Activated naive CD8-positive, alpha-beta T cell treated with anti-CD3 and anti-CD28 coated beads, Interleukin-2, amount 50 U/mL, for 24 hours (primary cell): ENCODE results near the gene HMSD.
A peak's percentile ranks its signal among the peaks of the same experiment; 100 is the strongest.
"Not testable (repeated sequence)": the region's sequence is repeated elsewhere in the genome, so short reads cannot be mapped to it uniquely, and the experiment has no call there.

ENCODE experiments used
- ATAC-seq: fragments of 150-1000 bp; cut with Tn5 transposase; one replicate; pipeline ENCODE4 v1.10.0; 2021
- DNase-seq: peaks from one replicate; pipeline ENCODE4 v3.0.0; 2021
- H3K27ac Mint-ChIP-seq: one replicate; pipeline ENCODE4 v1.8.0; 2021; ENCODE audit warnings: mild to moderate bottlenecking, mixed read lengths
- H3K27me3 Mint-ChIP-seq: one replicate; pipeline ENCODE4 v1.8.0; 2021; ENCODE audit warnings: mixed read lengths
- H3K36me3 Mint-ChIP-seq: one replicate; pipeline ENCODE4 v1.8.0; 2021; ENCODE audit warnings: low read depth, mixed read lengths
- H3K4me1 Mint-ChIP-seq: one replicate; pipeline ENCODE4 v1.8.0; 2021; ENCODE audit warnings: mixed read lengths
- H3K4me3 Mint-ChIP-seq: one replicate; pipeline ENCODE4 v1.8.0; 2021; ENCODE audit warnings: mild to moderate bottlenecking, moderate library complexity, mixed read lengths
- H3K9me3 Mint-ChIP-seq: one replicate; pipeline ENCODE4 v1.8.0; 2021; ENCODE audit warnings: mixed read lengths

The HMSD gene

DNA sequence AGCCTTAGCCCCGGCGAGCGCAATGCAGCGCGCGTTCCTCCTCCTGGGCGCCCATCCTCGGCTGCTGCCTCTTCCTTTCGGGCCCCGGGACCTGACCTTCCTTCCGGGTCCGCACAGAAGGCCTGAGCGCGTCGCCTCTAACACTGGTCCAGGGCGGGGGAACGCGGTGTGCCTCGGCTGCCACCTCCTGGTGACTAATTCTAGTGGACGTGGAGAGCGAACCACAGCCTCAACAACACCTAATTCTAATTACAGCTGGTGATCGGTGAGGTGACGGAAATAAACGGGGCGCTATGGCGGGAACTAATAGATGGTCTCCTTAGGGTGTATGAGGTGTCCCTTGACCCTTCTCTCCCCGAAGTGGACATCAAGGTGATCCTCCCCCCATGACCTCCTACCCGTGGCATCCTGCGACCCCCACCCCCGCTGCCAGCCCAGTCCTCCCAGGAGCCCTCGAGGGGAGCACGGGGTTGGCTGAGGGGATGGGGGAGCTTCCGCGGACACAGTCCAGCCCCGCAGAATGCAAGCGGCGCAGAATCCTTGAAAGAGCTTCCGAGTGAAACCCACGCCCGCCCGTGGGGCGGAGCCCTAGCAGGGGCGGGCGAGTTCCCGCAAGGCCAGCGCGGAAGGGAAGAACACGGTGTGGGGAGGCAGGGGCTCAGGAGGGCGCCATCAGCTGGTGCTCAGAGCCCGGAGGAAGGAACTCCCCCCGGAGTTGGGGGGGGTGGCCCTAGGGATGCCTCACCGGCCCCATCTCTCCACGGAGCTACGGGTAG lies 12.8 kb upstream of the HMSD start:
- H3K27me3 Mint-ChIP-seq: peaks cover 20% of the 10 kb centered on the region

DNA sequence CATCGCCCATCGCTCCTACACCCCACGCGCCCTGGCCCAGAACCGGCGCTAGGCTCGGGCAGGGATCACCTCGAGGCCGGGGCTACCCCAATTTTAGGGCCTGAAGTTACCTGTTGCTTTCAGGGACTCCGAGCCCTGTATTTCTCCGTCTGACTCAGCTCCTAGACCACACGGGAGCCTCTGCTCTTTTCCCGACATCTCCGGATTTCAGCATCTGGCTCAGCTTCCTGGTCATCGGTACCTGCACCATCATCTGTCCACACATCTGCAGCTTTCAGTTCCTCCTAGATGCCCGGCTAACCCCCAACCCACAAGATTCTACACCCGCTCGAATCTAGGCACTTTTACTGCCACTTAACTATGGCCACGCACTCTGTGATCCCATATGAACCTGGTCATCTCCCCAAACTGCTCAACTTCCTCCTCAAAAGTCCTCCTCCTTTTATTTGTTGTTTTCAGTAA lies 12.1 kb upstream of the HMSD start:
- Mint-ChIP-seq H3K4me3 (no peak overlapping the region), H3K4me1 (no peaks in the 10 kb centered on the region), H3K27me3 (peaks cover 24% of the 10 kb centered on the region), H3K36me3 (no peaks in the 10 kb centered on the region), H3K27ac (no peak overlapping the region), H3K9me3 (no peaks in the 10 kb centered on the region)
- ATAC-seq (no peak), DNase-seq (no peak)

More for the DNA sequence above, 12.8 kb upstream of the HMSD start:
- Mint-ChIP-seq H3K27ac (no peak overlapping the region), H3K36me3 (no peaks in the 10 kb centered on the region), H3K9me3 (no peaks in the 10 kb centered on the region), H3K4me3 (peak overlapping the region; percentile 67), H3K4me1 (no peaks in the 10 kb centered on the region)
- ATAC-seq (peak; percentile 97), DNase-seq (peak; percentile 74)

DNA sequence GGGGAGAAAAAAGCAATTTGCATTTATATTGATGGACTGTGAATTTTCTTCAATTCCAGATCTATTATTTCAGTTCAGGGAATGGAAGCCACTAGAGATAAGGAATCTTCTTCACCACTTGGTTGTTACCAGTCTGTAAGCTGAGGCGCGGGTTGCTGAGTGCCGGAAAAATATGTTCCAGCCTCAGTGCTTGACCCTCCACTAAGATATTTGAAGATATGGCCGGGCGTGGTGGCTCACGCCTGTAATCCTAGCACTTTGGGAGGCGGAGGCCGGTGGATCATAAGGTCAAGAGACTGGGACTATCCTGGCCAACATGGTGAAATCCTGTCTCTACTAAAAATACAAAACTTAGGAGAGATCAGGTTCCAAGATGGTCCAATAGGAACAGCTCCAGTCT lies 9.1 kb upstream of the HMSD start:
- Mint-ChIP-seq H3K27ac (no peak overlapping the region), H3K27me3 (peaks cover 39% of the 10 kb centered on the region), H3K4me1 (no peaks in the 10 kb centered on the region), H3K36me3 (no peaks in the 10 kb centered on the region), H3K4me3 (no peak overlapping the region), H3K9me3 (no peaks in the 10 kb centered on the region)
- no peak for ATAC-seq
- DNase-seq: no peak

DNA sequence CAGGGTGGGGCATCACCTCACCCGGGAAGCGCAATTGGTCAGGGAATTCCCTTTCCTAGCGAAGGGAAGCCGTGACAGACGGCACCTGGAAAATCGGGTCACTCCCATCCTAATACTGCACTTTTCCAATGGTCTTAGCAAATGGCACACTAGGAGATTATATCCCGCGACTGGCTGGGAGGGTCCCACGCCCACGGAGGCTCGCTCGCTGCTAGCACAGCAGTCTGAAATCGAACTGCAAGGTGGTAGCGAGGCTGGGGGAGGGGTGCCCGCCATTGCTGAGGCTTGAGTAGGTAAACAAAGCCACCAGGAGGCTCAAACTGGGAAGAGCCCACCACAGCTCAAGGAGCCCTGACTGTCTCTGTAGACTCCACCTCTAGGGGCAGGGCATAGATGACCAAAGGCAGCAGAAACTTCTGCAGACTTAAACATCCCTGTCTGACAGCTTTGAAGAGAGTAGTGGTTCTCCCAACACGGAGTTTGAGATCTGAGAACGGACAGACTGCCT lies 8.5 kb upstream of the HMSD start:
- H3K9me3 Mint-ChIP-seq, H3K4me1 Mint-ChIP-seq, H3K27ac Mint-ChIP-seq, ATAC-seq, DNase-seq, H3K4me3 Mint-ChIP-seq, H3K36me3 Mint-ChIP-seq: not testable (repeated sequence)
- H3K27me3 Mint-ChIP-seq: peaks cover 41% of the 10 kb centered on the region

DNA sequence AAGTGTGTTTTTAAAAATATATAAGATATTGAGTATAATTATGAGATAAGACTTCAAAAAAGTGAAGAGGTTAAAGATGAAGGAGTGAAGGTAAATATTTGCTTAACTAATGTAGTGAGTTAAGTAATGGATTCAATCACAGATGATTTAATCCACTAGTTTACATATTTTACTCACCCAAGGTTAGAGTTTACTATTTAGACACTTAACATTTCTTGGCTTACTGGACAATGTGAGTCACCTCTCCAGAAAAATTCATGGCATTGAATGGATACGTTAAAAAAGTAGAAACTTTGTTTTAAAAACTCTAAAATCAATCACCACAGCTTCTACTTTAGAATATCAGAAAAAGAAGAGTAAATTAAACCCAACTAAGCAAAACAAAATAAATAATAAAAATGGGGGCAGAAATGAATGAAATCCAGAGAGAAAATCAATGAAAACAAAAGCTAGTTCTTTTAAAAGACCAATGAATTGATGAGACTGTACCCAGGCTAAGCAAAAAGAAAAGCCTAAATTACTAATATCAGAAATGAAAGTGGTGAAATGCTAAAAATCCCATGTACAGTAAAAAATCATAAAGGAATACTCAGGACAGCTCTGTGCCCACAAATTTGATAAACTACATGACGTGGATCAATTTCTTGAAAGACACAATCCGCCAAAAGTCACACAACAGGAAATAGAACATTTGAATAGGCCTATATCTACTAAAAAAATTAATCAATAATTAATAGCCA lies 1.9 kb upstream of the HMSD start:
- no peak overlapping the region for H3K4me3 Mint-ChIP-seq
- ATAC-seq: no peak
- peaks cover 5% of the 10 kb centered on the region for H3K36me3 Mint-ChIP-seq
- no peak overlapping the region for H3K27ac Mint-ChIP-seq
- peaks cover 57% of the 10 kb centered on the region for H3K27me3 Mint-ChIP-seq
- H3K4me1 Mint-ChIP-seq: peaks cover 42% of the 10 kb centered on the region
- H3K9me3 Mint-ChIP-seq: peaks cover 6% of the 10 kb centered on the region
- DNase-seq: no peak

DNA sequence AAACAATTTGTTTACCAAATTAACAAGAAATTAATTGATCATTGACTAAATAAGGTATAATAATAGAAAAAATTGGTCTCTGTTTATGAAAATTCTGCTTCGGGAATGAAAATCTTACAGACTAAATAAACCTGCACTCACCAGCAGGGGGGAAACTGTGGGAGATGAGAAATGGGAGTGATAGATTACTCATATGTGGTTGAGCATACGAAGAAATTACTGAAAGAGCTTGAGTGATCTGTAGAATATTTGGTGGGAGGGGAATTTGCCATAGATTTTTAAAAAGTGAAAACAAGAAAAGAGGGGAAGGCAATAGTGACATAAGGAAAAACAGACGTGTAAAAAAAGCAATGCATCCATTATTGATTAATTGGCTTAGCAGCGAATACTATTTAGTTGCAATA lies 2.2 kb downstream of the HMSD start:
- Mint-ChIP-seq H3K4me3 (peak overlapping the region; percentile 58), H3K27ac (peak overlapping the region; percentile 38), H3K27me3 (peaks cover 32% of the 10 kb centered on the region), H3K4me1 (peaks cover 47% of the 10 kb centered on the region), H3K36me3 (peaks cover 10% of the 10 kb centered on the region), H3K9me3 (peaks cover 6% of the 10 kb centered on the region)
- ATAC-seq (peak; percentile 77), DNase-seq (peak; percentile 25)

DNA sequence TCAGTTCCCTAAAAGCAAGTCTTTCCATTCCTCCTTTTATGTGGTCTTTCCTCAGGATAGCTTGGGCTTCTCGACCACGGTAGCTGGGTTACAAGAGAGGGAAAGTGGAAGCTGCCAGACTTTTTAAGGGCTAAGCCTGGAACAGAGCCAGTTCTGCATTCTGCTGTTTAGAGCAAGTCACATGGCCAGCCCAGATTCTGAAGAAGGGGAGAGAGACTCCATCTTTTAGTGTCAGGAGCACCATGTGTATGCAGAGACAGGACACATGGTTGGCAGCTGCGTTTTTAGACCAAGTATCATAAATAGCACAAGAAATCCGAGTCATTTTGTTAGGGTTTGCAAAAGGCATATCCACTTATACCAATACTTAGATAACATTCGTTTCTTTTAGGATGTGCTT lies 4.7 kb downstream of the HMSD start:
- peaks cover 35% of the 10 kb centered on the region for H3K4me1 Mint-ChIP-seq
- H3K9me3 Mint-ChIP-seq: peaks cover 6% of the 10 kb centered on the region
- H3K4me3 Mint-ChIP-seq: no peak overlapping the region
- H3K36me3 Mint-ChIP-seq: peaks cover 10% of the 10 kb centered on the region
- H3K27me3 Mint-ChIP-seq: peaks cover 26% of the 10 kb centered on the region
- DNase-seq (no peak), ATAC-seq (no peak)
- no peak overlapping the region for H3K27ac Mint-ChIP-seq

DNA sequence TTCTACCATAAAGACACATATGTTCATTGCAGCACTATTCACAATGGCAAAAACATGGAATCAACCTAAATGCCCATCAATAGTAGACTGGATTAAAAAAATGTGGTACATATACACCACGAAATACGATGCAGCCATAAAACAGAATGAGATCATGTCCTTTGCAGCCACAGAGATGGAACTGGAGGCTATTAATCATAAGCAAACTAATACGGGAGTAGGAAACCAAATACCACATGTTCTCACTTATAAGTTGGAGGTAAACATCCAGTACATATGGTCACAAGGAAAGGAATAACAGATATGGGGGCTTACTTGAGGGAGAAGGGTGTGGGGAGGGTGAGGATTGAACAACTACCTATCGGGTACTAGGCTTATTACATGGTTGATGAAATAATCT lies 7.7 kb downstream of the HMSD start:
- DNase-seq: no peak
- peaks cover 5% of the 10 kb centered on the region for H3K36me3 Mint-ChIP-seq
- H3K4me1 Mint-ChIP-seq: peaks cover 14% of the 10 kb centered on the region
- ATAC-seq: peak; percentile 59
- peaks cover 32% of the 10 kb centered on the region for H3K27me3 Mint-ChIP-seq
- H3K9me3 Mint-ChIP-seq: no peaks in the 10 kb centered on the region
- H3K27ac Mint-ChIP-seq: no peak overlapping the region
- no peak overlapping the region for H3K4me3 Mint-ChIP-seq

DNA sequence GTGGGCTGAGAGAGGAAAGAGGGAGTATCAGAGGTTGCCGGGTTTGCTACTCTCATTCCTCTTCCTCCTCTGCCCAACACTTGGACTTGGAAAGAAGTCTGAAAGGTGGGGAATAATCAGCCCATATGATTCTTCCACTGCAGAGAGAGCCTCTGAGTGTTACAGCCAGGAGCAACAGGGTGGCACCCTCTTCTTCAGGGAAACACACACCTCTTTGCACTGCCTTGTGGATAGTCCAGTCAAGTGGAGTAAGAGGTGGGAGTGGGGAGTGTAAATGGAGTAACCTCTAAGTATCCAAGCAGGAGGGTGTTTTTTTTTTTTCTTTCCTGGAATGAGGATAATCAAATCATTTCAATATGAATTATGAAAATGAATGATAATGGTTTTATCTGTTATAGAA lies 11.8 kb downstream of the HMSD start:
- DNase-seq (no peak), ATAC-seq (no peak)
- Mint-ChIP-seq H3K27ac (no peak overlapping the region), H3K27me3 (peaks cover 24% of the 10 kb centered on the region), H3K4me1 (peaks cover 18% of the 10 kb centered on the region), H3K36me3 (no peaks in the 10 kb centered on the region), H3K4me3 (no peak overlapping the region), H3K9me3 (no peaks in the 10 kb centered on the region)

DNA sequence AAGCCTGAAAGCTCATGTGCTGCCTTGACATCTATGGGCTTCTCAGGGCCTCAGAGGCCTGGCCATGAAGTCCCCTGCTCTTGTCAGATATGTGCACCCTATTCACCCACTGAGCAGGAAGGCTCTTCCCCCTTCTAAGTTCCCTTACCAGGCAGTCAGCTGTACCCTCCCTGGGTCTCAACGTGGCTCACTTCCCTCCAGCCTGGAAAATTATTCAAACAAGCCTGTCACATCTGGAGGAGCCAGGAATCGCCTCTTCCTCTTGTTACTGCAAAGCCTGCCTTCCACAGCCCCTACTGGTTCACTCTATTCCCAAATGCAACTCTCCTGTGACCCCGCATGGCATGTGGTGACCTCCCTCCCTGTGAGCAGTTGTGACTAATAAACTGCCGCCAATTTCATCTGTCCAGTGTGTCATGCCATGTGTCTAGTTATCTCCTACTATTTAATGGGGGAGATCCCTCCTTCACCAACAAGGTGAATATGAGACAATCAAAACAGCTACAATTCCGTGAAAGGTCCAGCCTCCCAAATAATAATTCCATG lies 12.4 kb downstream of the HMSD start:
- Mint-ChIP-seq H3K27me3 (peaks cover 21% of the 10 kb centered on the region), H3K27ac (no peak overlapping the region), H3K36me3 (no peaks in the 10 kb centered on the region), H3K9me3 (no peaks in the 10 kb centered on the region), H3K4me3 (no peak overlapping the region), H3K4me1 (peaks cover 15% of the 10 kb centered on the region)
- DNase-seq (no peak), ATAC-seq (no peak)

DNA sequence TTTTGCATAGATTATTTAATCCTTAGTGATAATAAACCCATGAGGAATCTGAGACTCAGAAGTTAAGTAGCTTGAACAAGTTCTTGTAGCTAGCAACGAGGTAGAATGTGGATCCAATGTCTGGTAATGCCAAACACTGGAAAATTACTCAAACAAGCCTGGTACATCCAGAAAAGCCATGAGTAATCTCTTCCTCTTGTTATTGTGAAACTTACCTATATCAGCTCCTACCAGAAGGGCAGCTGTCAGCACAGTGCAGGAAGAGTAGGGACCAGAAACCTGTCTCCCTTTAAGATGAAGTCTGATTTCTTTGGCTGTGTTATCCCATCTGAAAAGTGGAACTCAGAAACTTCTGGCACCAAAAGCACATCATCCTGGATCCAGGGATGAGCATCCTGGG lies 13.0 kb downstream of the HMSD start:
- peak; percentile 78 for ATAC-seq
- DNase-seq: no peak
- Mint-ChIP-seq H3K36me3 (no peaks in the 10 kb centered on the region), H3K27me3 (peaks cover 15% of the 10 kb centered on the region), H3K9me3 (no peaks in the 10 kb centered on the region), H3K27ac (no peak overlapping the region), H3K4me1 (peaks cover 12% of the 10 kb centered on the region), H3K4me3 (no peak overlapping the region)

DNA sequence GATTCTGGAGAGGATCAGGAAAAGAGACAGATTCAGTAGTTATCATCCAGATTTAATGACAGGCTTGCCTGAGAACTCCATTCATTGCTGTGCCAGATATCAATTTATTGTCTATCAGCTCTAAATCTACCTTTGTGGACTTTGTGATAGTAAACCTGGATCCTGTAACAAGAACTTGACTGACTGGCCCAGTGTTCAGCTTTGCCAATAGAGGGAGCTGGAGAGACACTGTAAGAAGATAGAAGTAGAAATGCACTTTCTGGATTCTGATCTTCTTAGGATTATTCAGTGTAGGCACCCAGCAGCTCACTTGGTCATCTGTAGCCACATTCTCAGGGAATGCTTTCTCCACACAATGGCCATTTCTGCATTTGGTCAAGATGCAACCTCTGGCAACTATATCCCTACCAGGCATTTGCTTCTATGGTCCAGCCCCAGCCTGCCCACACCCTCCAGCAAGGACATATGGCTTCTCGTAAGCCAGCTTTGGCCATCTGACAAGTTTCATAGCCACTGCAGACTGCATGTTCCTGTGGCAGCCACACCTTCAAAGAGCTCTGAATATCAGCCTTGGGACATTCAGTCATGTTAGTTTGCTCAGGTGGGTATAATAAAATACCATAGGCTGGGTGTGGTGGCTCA lies 14.6 kb downstream of the HMSD start:
- no peaks in the 10 kb centered on the region for H3K36me3 Mint-ChIP-seq
- DNase-seq: peak; percentile 19

DNA sequence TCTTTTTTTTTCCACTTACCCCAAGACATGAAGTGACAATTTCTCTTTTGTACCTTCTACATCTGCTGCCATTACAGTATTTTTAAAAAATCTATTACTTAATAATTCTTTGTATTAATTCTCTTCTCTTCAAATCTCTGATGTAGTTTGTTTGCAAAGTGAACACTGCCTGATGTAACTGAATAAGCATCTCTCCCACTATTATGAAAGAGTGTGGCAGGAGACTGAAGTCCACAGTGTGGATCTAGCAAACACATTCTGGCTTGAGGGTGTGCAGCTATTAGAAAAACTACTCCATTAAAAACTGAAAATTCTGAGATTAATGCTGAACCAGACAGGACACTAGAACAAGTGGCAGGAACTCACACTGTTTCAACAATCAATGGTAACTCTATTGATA lies 15.8 kb downstream of the HMSD start:
- Mint-ChIP-seq H3K4me1 (peaks cover 25% of the 10 kb centered on the region), H3K27ac (no peak overlapping the region), H3K36me3 (no peaks in the 10 kb centered on the region), H3K9me3 (no peaks in the 10 kb centered on the region), H3K27me3 (peaks cover 5% of the 10 kb centered on the region), H3K4me3 (no peak overlapping the region)
- DNase-seq (no peak), ATAC-seq (no peak)

More for the DNA sequence above, 14.6 kb downstream of the HMSD start:
- Mint-ChIP-seq H3K27ac (no peak overlapping the region), H3K4me1 (peaks cover 13% of the 10 kb centered on the region), H3K9me3 (no peaks in the 10 kb centered on the region), H3K4me3 (no peak overlapping the region), H3K27me3 (peaks cover 9% of the 10 kb centered on the region)
- ATAC-seq: peak; percentile 47

DNA sequence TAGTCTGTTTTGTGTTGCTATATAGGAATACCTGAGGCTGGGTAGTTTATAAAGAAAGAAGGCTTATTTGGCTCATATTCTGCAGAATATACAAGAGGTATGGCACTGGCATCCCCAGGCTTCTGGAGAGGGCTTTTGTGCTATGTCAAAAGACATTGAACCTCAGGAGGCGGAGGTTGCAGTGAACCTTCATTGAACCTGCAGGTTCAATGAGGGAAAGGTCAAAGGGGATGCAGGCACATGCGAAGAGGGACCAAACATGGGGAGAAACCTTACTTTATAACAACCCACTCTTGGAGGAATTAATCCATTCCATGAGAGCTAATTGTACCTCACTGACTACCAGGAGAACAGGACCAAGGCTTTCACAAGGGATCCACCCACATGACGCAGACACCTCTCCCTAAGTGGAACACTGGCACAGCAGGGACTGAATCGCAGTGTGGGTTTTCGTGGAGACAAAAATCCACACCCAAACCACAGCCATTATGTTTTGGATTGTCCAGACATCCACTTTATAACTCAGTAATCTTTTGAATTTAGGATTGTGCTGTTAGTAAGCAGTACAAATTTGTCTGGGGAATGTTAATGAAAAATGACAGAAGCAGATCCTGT lies 16.7 kb downstream of the HMSD start:
- ATAC-seq: no peak
- Mint-ChIP-seq H3K4me3 (no peak overlapping the region), H3K9me3 (no peaks in the 10 kb centered on the region), H3K27me3 (peaks cover 5% of the 10 kb centered on the region), H3K27ac (no peak overlapping the region), H3K4me1 (peaks cover 29% of the 10 kb centered on the region), H3K36me3 (no peaks in the 10 kb centered on the region)
- DNase-seq: no peak
